ENCODE results near the gene AQP12B. TPM values are rescaled to one million over a fixed set of nuclear protein-coding genes. Genes with fewer than 3 reads are reported as not detected.

AQP12B gene
- total RNA-seq, 1 experiment from 2014 or later, result not detected

DNA sequence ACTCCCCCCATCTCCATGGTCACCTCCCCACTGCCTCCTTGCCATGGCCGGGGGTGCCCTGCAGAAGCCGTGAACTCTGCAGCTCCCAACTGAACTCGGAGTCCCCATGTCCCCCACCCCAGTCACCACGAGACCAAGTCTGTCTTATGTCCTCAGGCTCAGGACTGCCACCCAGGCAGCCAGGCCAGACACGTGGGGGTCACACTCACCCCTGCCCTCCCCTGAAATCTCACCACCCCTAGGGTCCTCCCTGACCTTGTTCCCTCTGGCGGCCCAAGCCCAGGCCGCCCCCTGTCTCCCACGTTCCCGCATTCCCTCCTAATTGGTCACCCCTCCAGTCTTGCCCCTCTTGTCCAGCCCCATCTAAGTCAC is 19.9 kb upstream of the AQP12B start:
- no peaks in the 10 kb centered on the region for H3K36me3 Mint-ChIP-seq (ENCODE audit: insufficient read depth in 1 of 3, low read depth in 3 of 3)
- H2AK5ac ChIP-seq (ENCODE audit: insufficient read length, low read length), result no peak overlapping the region
- H2BK5ac ChIP-seq (ENCODE audit: insufficient read length, low read length), result no peak overlapping the region
- TF ChIP-seq, protein P1, sequence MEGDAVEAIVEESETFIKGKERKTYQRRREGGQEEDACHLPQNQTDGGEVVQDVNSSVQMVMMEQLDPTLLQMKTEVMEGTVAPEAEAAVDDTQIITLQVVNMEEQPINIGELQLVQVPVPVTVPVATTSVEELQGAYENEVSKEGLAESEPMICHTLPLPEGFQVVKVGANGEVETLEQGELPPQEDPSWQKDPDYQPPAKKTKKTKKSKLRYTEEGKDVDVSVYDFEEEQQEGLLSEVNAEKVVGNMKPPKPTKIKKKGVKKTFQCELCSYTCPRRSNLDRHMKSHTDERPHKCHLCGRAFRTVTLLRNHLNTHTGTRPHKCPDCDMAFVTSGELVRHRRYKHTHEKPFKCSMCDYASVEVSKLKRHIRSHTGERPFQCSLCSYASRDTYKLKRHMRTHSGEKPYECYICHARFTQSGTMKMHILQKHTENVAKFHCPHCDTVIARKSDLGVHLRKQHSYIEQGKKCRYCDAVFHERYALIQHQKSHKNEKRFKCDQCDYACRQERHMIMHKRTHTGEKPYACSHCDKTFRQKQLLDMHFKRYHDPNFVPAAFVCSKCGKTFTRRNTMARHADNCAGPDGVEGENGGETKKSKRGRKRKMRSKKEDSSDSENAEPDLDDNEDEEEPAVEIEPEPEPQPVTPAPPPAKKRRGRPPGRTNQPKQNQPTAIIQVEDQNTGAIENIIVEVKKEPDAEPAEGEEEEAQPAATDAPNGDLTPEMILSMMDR (conservative IDR thresholded peaks at IDR 0.05), result no peak
- no peak overlapping the region for H3K23ac ChIP-seq (ENCODE audit: insufficient read length, low read depth, low read length)
- H3K4ac ChIP-seq (ENCODE audit: low read depth, low read length), result no peak overlapping the region
- no peak overlapping the region for H4K91ac ChIP-seq (ENCODE audit: insufficient read length, low read depth, low read length)
- no peak overlapping the region for H2BK15ac ChIP-seq (ENCODE audit: low read depth, low read length)
- H3K4me3 Mint-ChIP-seq, result no peak overlapping the region
- H3K23me2 ChIP-seq (ENCODE audit: insufficient read length, low read depth, low read length, poor library complexity, severe bottlenecking), result no peaks in the 10 kb centered on the region
- no peak overlapping the region for H2BK12ac ChIP-seq (ENCODE audit: insufficient read length, low read depth, low read length)
- H3K27me3 ChIP-seq (ENCODE audit: insufficient read depth, low read length), result no peaks in the 10 kb centered on the region
- H4K20me1 ChIP-seq (ENCODE audit: control insufficient read depth, insufficient read depth, insufficient read length), result no peaks in the 10 kb centered on the region
- H3K79me1 ChIP-seq (ENCODE audit: insufficient read depth, low read depth, low read length, poor library complexity, severe bottlenecking), result no peaks in the 10 kb centered on the region
- H4K5ac ChIP-seq (ENCODE audit: insufficient read length, low read depth, low read length), result no peak overlapping the region
- no peak overlapping the region for H3K9ac ChIP-seq (ENCODE audit: extremely low read depth, insufficient read length, low read length)
- H3K79me2 ChIP-seq (ENCODE audit: insufficient read depth, low read length), result no peaks in the 10 kb centered on the region
- H2AFZ ChIP-seq (ENCODE audit: low read length), result no peak overlapping the region
- WGBS (ENCODE audit: extremely low coverage, insufficient read length, low lambda C conversion rate), result no CpG with 5 or more reads among the region's 9 CpGs
- H3K18ac ChIP-seq (ENCODE audit: insufficient read length, low read depth, low read length), result no peak overlapping the region
- no peak for DNase-seq
- no peak overlapping the region for H3K27ac ChIP-seq (ENCODE audit: insufficient read length, low read depth, low read length)
- no peak overlapping the region; a peak in 1 of 7 replicates for H3K27ac Mint-ChIP-seq
- no peaks in the 10 kb centered on the region for H3K9me3 ChIP-seq (ENCODE audit: control insufficient read depth, low read depth, low read length)
- peaks cover 8% of the 10 kb centered on the region for H3K27me3 Mint-ChIP-seq (ENCODE audit: low read depth)
- H3K4me2 ChIP-seq (ENCODE audit: insufficient read depth, insufficient read length, low read length), result no peak overlapping the region
- H4K8ac ChIP-seq (replicated peaks; ENCODE audit: insufficient read length, low read depth, low read length), result no peak overlapping the region
- H3K4me1 Mint-ChIP-seq, result peaks cover 0 to 5% of the 10 kb centered on the region in 2 experiments; a peak in 3 of 4 replicates
- no peaks in the 10 kb centered on the region for H3K9me3 Mint-ChIP-seq
- no peak overlapping the region for H2BK120ac ChIP-seq (ENCODE audit: low read depth, low read length, poor library complexity, severe bottlenecking)
- H3K56ac ChIP-seq (ENCODE audit: insufficient read length, low read depth, low read length), result no peak overlapping the region
- H3K14ac ChIP-seq (ENCODE audit: insufficient read depth, low read length), result no peak overlapping the region
- no peak overlapping the region for H2BK20ac ChIP-seq (ENCODE audit: low read depth, low read length, poor library complexity, severe bottlenecking)
- no peak overlapping the region for H3T11ph ChIP-seq (ENCODE audit: low read length)
- no peaks in the 10 kb centered on the region for H3K4me1 ChIP-seq (ENCODE audit: insufficient read depth, low read length)
